ENCODE measurements around the gene ARNT2.

The ARNT2 gene

GRCh38 chr15:80578871-80579270 lies 174.7 kb downstream of the ARNT2 start:
- H2AFZ ChIP-seq (ENCODE audit: low read length): no peak overlapping the region
- H3K4me2 ChIP-seq (ENCODE audit: low read depth, low read length): no peak overlapping the region
- H3K4me1 ChIP-seq (ENCODE audit: low read length): no peaks in the 10 kb centered on the region
- H4K20me1 ChIP-seq (ENCODE audit: insufficient read depth, low read length): no peaks in the 10 kb centered on the region
- H3K9me2 ChIP-seq (replicated peaks; ENCODE audit: insufficient read depth, low read length): no peaks in the 10 kb centered on the region
- H3K9ac ChIP-seq (ENCODE audit: low read length): no peak overlapping the region
- no peaks in the 10 kb centered on the region for H3K9me3 ChIP-seq (replicated peaks; ENCODE audit: insufficient read depth, low read length)
- H3K4me3 ChIP-seq (ENCODE audit: low read length): no peak overlapping the region
- no peaks in the 10 kb centered on the region for H3F3A ChIP-seq (ENCODE audit: insufficient read depth, low read length)
- no peak for DNase-seq
- TF ChIP-seq CTCF (IDR thresholded peaks at IDR 0.05; ENCODE audit: low read length) (no peak), EZH2phosphoT487 (IDR thresholded peaks at IDR 0.05; ENCODE audit: low read length) (no peak), EZH2 (optimal IDR thresholded peaks at IDR 0.05; ENCODE audit: low read depth, low read length) (no peak)
- H3K79me2 ChIP-seq (ENCODE audit: low read length): no peaks in the 10 kb centered on the region
- H3K36me3 ChIP-seq (replicated peaks; ENCODE audit: insufficient read depth, low read length): no peaks in the 10 kb centered on the region
- H3K27ac ChIP-seq (ENCODE audit: low read length): no peak overlapping the region
- H3K27me3 ChIP-seq (replicated peaks; ENCODE audit: insufficient read depth, low read length): no peaks in the 10 kb centered on the region

- Histone ChIP-seq H3K9ac (ENCODE audit: low read length) (no peak overlapping the region), H2AFZ (ENCODE audit: low read length) (no peak overlapping the region), H3K9me3 (replicated peaks; ENCODE audit: insufficient read depth, low read length) (no peaks in the 10 kb centered on the region), H3K9me2 (replicated peaks; ENCODE audit: insufficient read depth, low read length) (no peaks in the 10 kb centered on the region), H3K4me3 (ENCODE audit: low read length) (no peak overlapping the region), H3K27ac (ENCODE audit: low read length) (no peak overlapping the region), H4K20me1 (ENCODE audit: insufficient read depth, low read length) (no peaks in the 10 kb centered on the region), H3K27me3 (replicated peaks; ENCODE audit: insufficient read depth, low read length) (no peaks in the 10 kb centered on the region), H3K79me2 (ENCODE audit: low read length) (no peaks in the 10 kb centered on the region), H3K4me1 (ENCODE audit: low read length) (no peaks in the 10 kb centered on the region), H3K36me3 (replicated peaks; ENCODE audit: insufficient read depth, low read length) (no peaks in the 10 kb centered on the region), H3F3A (ENCODE audit: insufficient read depth, low read length) (no peaks in the 10 kb centered on the region), H3K4me2 (ENCODE audit: low read depth, low read length) (no peak overlapping the region)
- TF ChIP-seq EZH2 (optimal IDR thresholded peaks at IDR 0.05; ENCODE audit: low read depth, low read length) (no peak), CTCF (IDR thresholded peaks at IDR 0.05; ENCODE audit: low read length) (no peak), EZH2phosphoT487 (IDR thresholded peaks at IDR 0.05; ENCODE audit: low read length) (no peak)
- DNase-seq: no peak
Measured at GRCh38 chr15:80579611-80580010, 175.4 kb downstream of the ARNT2 start.

GRCh38 chr15:80580106-80580505 lies 175.9 kb downstream of the ARNT2 start:
- Histone ChIP-seq H3K9me3 (replicated peaks; ENCODE audit: insufficient read depth, low read length) (no peaks in the 10 kb centered on the region), H3K27me3 (replicated peaks; ENCODE audit: insufficient read depth, low read length) (no peaks in the 10 kb centered on the region), H3K9ac (ENCODE audit: low read length) (no peak overlapping the region), H3K9me2 (replicated peaks; ENCODE audit: insufficient read depth, low read length) (no peaks in the 10 kb centered on the region), H3F3A (ENCODE audit: insufficient read depth, low read length) (no peaks in the 10 kb centered on the region), H3K36me3 (replicated peaks; ENCODE audit: insufficient read depth, low read length) (no peaks in the 10 kb centered on the region), H2AFZ (ENCODE audit: low read length) (no peak overlapping the region), H3K4me3 (ENCODE audit: low read length) (no peak overlapping the region), H3K79me2 (ENCODE audit: low read length) (no peaks in the 10 kb centered on the region), H4K20me1 (ENCODE audit: insufficient read depth, low read length) (no peaks in the 10 kb centered on the region), H3K4me1 (ENCODE audit: low read length) (no peaks in the 10 kb centered on the region), H3K4me2 (ENCODE audit: low read depth, low read length) (no peak overlapping the region), H3K27ac (ENCODE audit: low read length) (no peak overlapping the region)
- no peak for TF ChIP-seq CTCF (IDR thresholded peaks at IDR 0.05; ENCODE audit: low read length)
- no peak for TF ChIP-seq EZH2phosphoT487 (IDR thresholded peaks at IDR 0.05; ENCODE audit: low read length)
- no peak for TF ChIP-seq EZH2 (optimal IDR thresholded peaks at IDR 0.05; ENCODE audit: low read depth, low read length)
- no peak for DNase-seq
